ENCODE data around the gene ZNF674. TPM values are rescaled to one million over a fixed set of nuclear protein-coding genes. Genes with fewer than 3 reads are reported as not detected.

The ZNF674 gene
- total and polyA plus RNA-seq, 2 donors (not counting 3 experiments of a cell fraction or from before 2014, with no cell fraction given) = 2.5 to 6.7 TPM

DNA sequence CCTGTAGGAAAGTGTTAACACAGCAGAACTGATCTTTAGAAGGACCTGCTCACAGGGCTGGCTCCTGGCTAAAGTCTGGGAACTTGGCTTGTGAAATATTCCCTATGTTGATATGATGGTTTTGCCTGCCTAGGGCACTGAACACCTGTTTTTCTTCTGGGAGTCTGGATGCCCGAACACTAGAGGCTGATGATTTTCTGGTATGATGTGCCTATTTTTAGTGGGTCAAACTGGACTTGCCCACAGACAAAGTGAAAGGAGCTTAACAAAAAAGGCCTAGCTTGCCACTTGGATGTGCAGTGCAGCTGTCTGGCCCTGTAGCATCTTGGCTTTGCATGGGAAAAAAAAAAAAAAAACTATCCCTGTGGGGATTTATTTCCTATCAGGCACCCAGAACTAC lies 39.1 kb downstream of the ZNF674 start:
- BruUV-seq (replicated peaks) = no TSS peak
- dilution Hi-C loops (cut with MboI; ENCODE audit: extremely low pct_ligation_motif_present, low sequenced_read_pairs) = no loop called here
- H4K20me1 ChIP-seq (replicated peaks; ENCODE audit: control insufficient read depth, extremely low read depth, insufficient read depth, low read length) = no peaks in the 10 kb centered on the region

More for the DNA sequence above, 39.1 kb downstream of the ZNF674 start:
- no peak overlapping the region for H3K4me2 ChIP-seq (ENCODE audit: insufficient read depth, low read length)
- no peaks in the 10 kb centered on the region for H3K27me3 ChIP-seq (ENCODE audit: control insufficient read depth in 2 of 2, insufficient read depth in 2 of 2, low read length in 2 of 2)
- no peaks in the 10 kb centered on the region for H3K36me3 ChIP-seq (ENCODE audit: control insufficient read depth in 2 of 2, extremely low read depth in 1 of 2, insufficient read depth in 2 of 2, low read length in 2 of 2)
- no peak overlapping the region for H3K9ac ChIP-seq (replicated peaks; ENCODE audit: extremely low read depth, insufficient read depth, low read length)
- ChIA-PET CTCF (no interaction called here), POLR2A (no interaction called here)
- H3K27ac ChIP-seq (ENCODE audit: insufficient read depth, low read depth, low read length) = no peak overlapping the region
- H2AFZ ChIP-seq (ENCODE audit: low read depth, low read length) = no peak overlapping the region
- H3K4me1 ChIP-seq (ENCODE audit: control insufficient read depth, extremely low read depth, insufficient read depth, low read length) = no peaks in the 10 kb centered on the region
- no peak overlapping the region for H3K4me3 ChIP-seq (replicated peaks in 1 of 3; ENCODE audit: insufficient read depth in 1 of 3, low read depth in 1 of 3, low read length in 3 of 3)
- H3K9me1 ChIP-seq (replicated peaks; ENCODE audit: control insufficient read depth, extremely low read depth, insufficient read depth, low read length) = no peaks in the 10 kb centered on the region
- DNase-seq (ENCODE audit: low read depth, low spot score) (no peak), FAIRE-seq (no peak)
- TF ChIP-seq EZH2 (IDR thresholded peaks at IDR 0.05; ENCODE audit: borderline replicate concordance, low read depth, low read length, severe bottlenecking) (no peak), JUN (IDR thresholded peaks at IDR 0.05; ENCODE audit: borderline replicate concordance, insufficient read depth, insufficient read length, low read depth) (no peak), FOS (IDR thresholded peaks at IDR 0.05; ENCODE audit: borderline replicate concordance, insufficient read depth, low read length) (no peak), MYC (IDR thresholded peaks at IDR 0.05; ENCODE audit: low read depth, low read length) (no peak), GATA2 (IDR thresholded peaks at IDR 0.05; ENCODE audit: insufficient read depth, insufficient read length, low read depth, low read length) (no peak), POLR2AphosphoS5 (IDR thresholded peaks at IDR 0.05; ENCODE audit: insufficient read depth, low read depth, low read length) (no peak), POLR2A (IDR thresholded peaks at IDR 0.05; ENCODE audit: low read depth, low read length) (no peak)
- TF ChIP-seq, protein P1, sequence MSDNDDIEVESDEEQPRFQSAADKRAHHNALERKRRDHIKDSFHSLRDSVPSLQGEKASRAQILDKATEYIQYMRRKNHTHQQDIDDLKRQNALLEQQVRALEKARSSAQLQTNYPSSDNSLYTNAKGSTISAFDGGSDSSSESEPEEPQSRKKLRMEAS (IDR thresholded peaks at IDR 0.05; ENCODE audit: insufficient read depth, insufficient read length) = no peak
- TF ChIP-seq, protein P2, sequence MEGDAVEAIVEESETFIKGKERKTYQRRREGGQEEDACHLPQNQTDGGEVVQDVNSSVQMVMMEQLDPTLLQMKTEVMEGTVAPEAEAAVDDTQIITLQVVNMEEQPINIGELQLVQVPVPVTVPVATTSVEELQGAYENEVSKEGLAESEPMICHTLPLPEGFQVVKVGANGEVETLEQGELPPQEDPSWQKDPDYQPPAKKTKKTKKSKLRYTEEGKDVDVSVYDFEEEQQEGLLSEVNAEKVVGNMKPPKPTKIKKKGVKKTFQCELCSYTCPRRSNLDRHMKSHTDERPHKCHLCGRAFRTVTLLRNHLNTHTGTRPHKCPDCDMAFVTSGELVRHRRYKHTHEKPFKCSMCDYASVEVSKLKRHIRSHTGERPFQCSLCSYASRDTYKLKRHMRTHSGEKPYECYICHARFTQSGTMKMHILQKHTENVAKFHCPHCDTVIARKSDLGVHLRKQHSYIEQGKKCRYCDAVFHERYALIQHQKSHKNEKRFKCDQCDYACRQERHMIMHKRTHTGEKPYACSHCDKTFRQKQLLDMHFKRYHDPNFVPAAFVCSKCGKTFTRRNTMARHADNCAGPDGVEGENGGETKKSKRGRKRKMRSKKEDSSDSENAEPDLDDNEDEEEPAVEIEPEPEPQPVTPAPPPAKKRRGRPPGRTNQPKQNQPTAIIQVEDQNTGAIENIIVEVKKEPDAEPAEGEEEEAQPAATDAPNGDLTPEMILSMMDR (IDR thresholded peaks at IDR 0.05; ENCODE audit: extremely low read depth in 1 of 2, insufficient read depth in 1 of 2, low read depth in 1 of 2, low read length in 2 of 2) = no peak
- H3K79me2 ChIP-seq (ENCODE audit: control insufficient read depth, insufficient read depth, low read length) = no peaks in the 10 kb centered on the region
- H3K9me3 ChIP-seq (replicated peaks; ENCODE audit: control insufficient read depth, insufficient read depth, low read length) = no peaks in the 10 kb centered on the region
- intact Hi-C loops (cut with micrococcal nuclease) = no loop called here

Data from endothelial cell of umbilical vein (primary cell).